Lower lobe of right lung (tissue), 2 donors: ENCODE data around the gene SAMD4B. TPM values are rescaled to one million over a fixed set of nuclear protein-coding genes. Genes with fewer than 3 reads are reported as not detected.
"Not testable (repeated sequence)": the region's sequence is repeated elsewhere in the genome, so short reads cannot be mapped to it uniquely, and the experiment has no call there.

Experiments used
- ATAC-seq, 2 donors: fragments of 200-7000 bp; cut with Tn5 transposase; one replicate each; pipeline ENCODE4 v1.9.1; 2020 to 2022; ENCODE audit warnings: mild to moderate bottlenecking in 2 of 2, moderate library complexity in 2 of 2
- DNase-seq: peaks from one replicate; pipeline ENCODE4 v3.0.0-alpha.2; 2020
- H3K27ac ChIP-seq: fragments of 200-600 bp; one replicate; pipeline ENCODE4 v1.8.0; 2022
- H3K27me3 ChIP-seq: fragments of 200-600 bp; one replicate; pipeline ENCODE4 v1.8.0; 2022; ENCODE audit warnings: low read depth
- H3K36me3 ChIP-seq: fragments of 200-600 bp; one replicate; pipeline ENCODE4 v1.8.0; 2022; ENCODE audit warnings: mild to moderate bottlenecking
- H3K4me1 ChIP-seq: fragments of 200-600 bp; one replicate; pipeline ENCODE4 v1.8.0; 2022
- H3K4me3 ChIP-seq: fragments of 200-600 bp; one replicate; pipeline ENCODE4 v1.8.0; 2022; ENCODE audit warnings: mild to moderate bottlenecking
- H3K9me3 ChIP-seq: fragments of 200-600 bp; one replicate; pipeline ENCODE4 v1.8.0; 2022
- intact Hi-C: fragments of 100-400 bp; cut with DNase I; formaldehyde crosslinking; loops from one replicate; pipeline ENCODE4 v1.11.0; 2022
- total RNA-seq: library from RNA; stranded (reverse); fragmentation: NEBNext Ultra II Directional; extraction: Animal tissue kit (Norgen Biotek cat#: 25700); gene quantifications from one replicate; pipeline ENCODE4 v1.2.1, GENCODE V29; 2021
- TF ChIP-seq, protein P1 (sequence below): fragments of 200-600 bp; IDR thresholded peaks from one replicate; pipeline ENCODE4 v1.8.0; 2022; ENCODE audit warnings: antibody characterized with exemption, mild to moderate bottlenecking
- donor health status: DM: no; HTN: yes; CAD: no; lungs with severe emphysema.

SAMD4B gene
- total RNA-seq, 1 donor from 2014 or later, result 74.4 TPM

DNA sequence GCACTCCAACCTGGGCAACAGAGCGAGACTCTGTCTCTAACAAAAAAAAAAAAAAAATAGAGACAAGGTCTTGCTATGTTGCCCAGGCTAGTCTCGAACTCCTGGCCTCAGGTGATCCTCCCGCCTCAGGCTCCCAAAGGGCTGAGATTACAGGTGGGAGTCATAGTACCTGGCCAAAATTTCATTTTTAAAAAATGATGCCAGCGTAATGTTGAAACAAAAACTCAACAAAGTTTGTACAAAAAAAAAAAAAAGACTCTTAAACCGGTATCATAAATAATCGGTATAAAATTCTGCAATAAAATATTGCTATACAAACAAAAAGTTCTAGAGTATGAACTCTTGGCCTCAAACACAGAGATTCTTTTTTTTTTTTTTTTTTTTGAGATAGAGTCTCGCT is 9.9 kb upstream of the SAMD4B start:
- no peaks in the 10 kb centered on the region for H3K27me3 ChIP-seq
- ATAC-seq (no peak), DNase-seq (no peak)
- no peaks in the 10 kb centered on the region for H3K9me3 ChIP-seq
- H3K4me3 ChIP-seq, result no peak overlapping the region
- intact Hi-C loops, result no loop called here
- TF ChIP-seq, protein P1, sequence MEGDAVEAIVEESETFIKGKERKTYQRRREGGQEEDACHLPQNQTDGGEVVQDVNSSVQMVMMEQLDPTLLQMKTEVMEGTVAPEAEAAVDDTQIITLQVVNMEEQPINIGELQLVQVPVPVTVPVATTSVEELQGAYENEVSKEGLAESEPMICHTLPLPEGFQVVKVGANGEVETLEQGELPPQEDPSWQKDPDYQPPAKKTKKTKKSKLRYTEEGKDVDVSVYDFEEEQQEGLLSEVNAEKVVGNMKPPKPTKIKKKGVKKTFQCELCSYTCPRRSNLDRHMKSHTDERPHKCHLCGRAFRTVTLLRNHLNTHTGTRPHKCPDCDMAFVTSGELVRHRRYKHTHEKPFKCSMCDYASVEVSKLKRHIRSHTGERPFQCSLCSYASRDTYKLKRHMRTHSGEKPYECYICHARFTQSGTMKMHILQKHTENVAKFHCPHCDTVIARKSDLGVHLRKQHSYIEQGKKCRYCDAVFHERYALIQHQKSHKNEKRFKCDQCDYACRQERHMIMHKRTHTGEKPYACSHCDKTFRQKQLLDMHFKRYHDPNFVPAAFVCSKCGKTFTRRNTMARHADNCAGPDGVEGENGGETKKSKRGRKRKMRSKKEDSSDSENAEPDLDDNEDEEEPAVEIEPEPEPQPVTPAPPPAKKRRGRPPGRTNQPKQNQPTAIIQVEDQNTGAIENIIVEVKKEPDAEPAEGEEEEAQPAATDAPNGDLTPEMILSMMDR, result no peak
- peaks cover 25% of the 10 kb centered on the region for H3K4me1 ChIP-seq
- no peak overlapping the region for H3K27ac ChIP-seq
- peaks cover 30% of the 10 kb centered on the region for H3K36me3 ChIP-seq

DNA sequence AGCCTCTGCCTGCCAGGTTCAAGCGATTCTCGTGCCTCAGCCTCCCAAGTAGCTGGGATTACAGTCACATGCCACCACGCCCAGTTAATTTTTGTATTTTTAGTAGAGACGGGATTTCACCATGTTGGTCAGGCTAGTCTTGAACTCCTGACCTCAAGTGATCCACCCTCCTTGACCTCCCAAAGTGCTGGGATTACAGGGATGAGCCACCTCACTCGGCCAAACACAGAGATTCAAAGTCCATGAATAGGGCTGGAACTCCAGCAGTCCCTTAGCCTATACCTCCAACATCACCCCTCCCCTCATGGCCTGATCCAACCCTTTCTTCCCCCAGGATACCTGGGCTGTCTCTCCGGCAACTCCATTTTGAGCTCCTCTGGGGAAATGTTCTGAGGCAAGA is 9.5 kb upstream of the SAMD4B start:
- H3K4me3 ChIP-seq, H3K27me3 ChIP-seq, H3K27ac ChIP-seq, intact Hi-C loops, DNase-seq, H3K9me3 ChIP-seq, ATAC-seq: not testable (repeated sequence)
- peaks cover 30% of the 10 kb centered on the region for H3K36me3 ChIP-seq
- peaks cover 21% of the 10 kb centered on the region for H3K4me1 ChIP-seq

DNA sequence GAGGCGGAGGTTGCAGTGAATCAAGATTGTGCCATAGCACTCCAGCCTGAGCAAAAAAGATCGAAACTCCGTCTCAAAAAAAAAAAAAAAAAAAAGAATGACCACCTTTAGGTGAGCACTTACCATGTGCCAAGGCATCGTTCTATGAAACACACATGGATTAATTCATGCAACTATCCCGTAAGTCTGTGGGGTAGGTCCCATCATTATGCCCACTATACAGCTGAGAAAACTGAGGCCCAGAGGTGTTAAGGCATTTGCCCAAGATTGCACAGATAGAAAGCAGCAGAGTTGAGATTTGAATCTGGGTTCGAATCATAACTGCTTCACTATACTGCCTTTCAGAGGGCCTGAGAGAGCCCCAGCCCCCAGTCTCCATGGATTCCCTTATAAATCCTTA is 8.7 kb upstream of the SAMD4B start:
- TF ChIP-seq, protein P1, result no peak
- intact Hi-C loops, result no loop called here
- peaks cover 14% of the 10 kb centered on the region for H3K4me1 ChIP-seq
- H3K36me3 ChIP-seq, result peaks cover 27% of the 10 kb centered on the region
- DNase-seq, result no peak
- no peak for ATAC-seq
- no peaks in the 10 kb centered on the region for H3K27me3 ChIP-seq
- no peak overlapping the region for H3K4me3 ChIP-seq
- no peaks in the 10 kb centered on the region for H3K9me3 ChIP-seq
- H3K27ac ChIP-seq, result no peak overlapping the region

DNA sequence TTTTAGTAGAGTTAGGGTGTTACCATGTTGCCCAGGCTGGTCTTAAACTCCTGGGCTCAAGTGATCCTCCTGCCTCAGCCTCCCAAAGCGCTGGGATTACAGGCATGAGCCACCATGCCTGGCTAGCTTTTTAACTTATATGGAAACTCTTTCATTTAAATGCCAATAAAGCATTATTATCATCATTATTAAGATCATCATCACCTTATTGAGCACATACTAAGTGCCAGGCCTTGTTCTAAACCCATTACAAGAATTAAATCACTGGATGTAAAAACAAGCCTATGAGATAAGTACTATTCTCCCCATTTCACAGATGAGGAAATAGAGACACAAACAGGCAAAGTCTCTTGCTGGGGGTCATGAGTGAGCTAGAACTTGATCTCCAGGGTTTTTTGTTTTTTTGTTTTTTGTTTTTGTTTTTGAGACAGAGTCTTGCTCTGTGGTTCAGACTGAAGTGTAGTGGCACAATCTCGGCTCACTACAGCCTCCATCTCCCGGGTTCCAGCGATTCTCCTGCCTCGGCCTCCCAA is 7.7 kb upstream of the SAMD4B start:
- no peaks in the 10 kb centered on the region for H3K9me3 ChIP-seq
- no peaks in the 10 kb centered on the region for H3K27me3 ChIP-seq
- intact Hi-C loops, result no loop called here
- H3K4me3 ChIP-seq, result peak overlapping the region; percentile 66
- ATAC-seq, result no peak
- TF ChIP-seq, protein P1, result no peak
- DNase-seq, result no peak
- H3K36me3 ChIP-seq, result peaks cover 17% of the 10 kb centered on the region
- H3K27ac ChIP-seq, result peak overlapping the region; percentile 90
- H3K4me1 ChIP-seq, result peaks cover 14% of the 10 kb centered on the region

DNA sequence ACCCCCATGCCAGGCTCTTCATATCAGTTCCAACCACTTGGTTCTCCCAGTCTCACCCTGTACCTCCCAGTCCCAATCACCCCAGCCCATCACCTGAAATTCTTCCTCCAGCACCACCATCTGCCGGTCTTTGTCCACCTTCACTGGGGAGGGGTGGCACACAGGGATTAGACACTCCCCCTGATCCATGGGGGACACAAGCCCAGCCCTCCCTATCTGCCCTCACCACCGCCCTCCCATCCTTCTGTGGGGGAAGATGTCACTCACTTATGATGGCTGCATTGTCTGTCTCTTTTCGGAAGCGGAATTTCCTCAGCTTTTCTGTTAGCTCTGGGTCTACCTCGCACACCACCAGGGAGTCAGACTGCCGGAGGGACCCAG is 7.1 kb upstream of the SAMD4B start:
- Histone ChIP-seq H3K27me3 (no peaks in the 10 kb centered on the region), H3K4me3 (peak overlapping the region; percentile 66), H3K36me3 (peaks cover 13% of the 10 kb centered on the region), H3K9me3 (no peaks in the 10 kb centered on the region), H3K27ac (peak overlapping the region; percentile 90), H3K4me1 (peaks cover 19% of the 10 kb centered on the region)
- TF ChIP-seq, protein P1, result no peak
- DNase-seq (no peak), ATAC-seq (peak; percentile 48 to 49)
- intact Hi-C loops, result no loop called here

DNA sequence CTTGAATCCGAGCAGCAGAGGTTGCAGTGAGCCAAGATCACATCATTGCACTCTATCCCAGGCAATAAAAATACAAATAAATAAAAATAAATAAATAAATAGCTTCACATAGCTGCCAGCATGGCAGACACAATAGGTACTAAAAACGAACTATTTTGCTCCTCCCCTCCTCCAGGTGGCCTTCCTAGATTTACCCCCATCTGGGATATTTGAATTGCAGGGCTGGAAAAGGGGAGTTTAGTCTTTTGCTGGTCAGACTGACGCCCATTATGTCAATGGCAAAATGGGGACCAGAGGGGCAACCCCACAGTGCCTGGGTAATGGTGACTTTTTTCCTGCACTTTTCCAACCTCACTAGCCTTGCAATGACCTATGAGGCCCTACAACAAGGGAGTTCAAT is 5.7 kb upstream of the SAMD4B start:
- Histone ChIP-seq H3K4me1 (peaks cover 29% of the 10 kb centered on the region), H3K4me3 (no peak overlapping the region), H3K27me3 (no peaks in the 10 kb centered on the region), H3K27ac (peak overlapping the region; percentile 90), H3K9me3 (no peaks in the 10 kb centered on the region), H3K36me3 (peaks cover 5% of the 10 kb centered on the region)
- DNase-seq (no peak), ATAC-seq (no peak)
- intact Hi-C loops, result no loop called here
- TF ChIP-seq, protein P1, result no peak
